ENCODE measurements around the gene THOC1.
"Not testable (repeated sequence)": the region's sequence is repeated elsewhere in the genome, so short reads cannot be mapped to it uniquely, and the experiment has no call there.

THOC1 gene, protein sequence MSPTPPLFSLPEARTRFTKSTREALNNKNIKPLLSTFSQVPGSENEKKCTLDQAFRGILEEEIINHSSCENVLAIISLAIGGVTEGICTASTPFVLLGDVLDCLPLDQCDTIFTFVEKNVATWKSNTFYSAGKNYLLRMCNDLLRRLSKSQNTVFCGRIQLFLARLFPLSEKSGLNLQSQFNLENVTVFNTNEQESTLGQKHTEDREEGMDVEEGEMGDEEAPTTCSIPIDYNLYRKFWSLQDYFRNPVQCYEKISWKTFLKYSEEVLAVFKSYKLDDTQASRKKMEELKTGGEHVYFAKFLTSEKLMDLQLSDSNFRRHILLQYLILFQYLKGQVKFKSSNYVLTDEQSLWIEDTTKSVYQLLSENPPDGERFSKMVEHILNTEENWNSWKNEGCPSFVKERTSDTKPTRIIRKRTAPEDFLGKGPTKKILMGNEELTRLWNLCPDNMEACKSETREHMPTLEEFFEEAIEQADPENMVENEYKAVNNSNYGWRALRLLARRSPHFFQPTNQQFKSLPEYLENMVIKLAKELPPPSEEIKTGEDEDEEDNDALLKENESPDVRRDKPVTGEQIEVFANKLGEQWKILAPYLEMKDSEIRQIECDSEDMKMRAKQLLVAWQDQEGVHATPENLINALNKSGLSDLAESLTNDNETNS

DNA sequence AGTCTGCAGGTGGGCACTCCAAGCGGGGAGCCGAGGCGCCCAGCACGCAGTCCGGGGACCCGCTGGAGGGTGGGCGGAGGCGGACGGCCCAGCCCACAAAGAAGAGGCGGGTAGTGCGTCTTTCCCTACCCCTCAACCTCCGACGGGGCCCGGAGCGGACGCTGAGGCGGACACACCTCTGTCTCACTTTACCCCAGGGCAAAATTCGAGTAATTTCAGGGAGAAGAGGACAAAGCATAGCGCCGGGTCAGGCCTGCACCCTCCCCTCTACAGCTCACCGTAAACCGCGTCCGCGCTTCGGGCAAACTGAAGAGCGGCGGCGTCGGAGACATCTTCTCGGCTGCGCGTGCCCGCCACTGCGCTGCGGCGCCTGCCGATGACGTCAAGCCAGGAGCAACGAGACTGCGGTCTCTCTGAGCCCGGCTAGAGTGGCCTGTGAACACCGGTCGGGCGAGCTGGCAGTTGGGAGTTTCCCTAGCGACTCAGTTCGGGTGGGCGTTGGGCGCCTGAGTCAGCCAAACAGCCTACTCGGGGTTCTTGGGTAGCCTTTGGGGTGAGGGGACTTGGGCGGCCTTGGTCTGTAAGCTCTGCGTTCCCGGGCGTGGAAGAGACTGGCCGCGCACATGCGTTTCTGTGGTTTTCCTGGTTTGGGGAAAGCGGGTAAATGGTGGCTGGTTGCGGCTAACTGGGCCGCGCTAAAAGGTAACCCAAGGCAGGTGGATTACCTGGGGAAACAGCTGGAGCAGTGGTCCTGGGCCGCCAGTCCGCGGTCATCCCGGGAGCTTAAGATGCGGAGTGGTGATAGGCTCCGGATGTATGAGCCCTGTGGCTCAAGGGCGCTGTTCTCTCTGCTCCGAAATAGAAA, at the start of gene THOC1:
TSS of gene THOC1 (minus strand) at position 360 of the 865 bp plus-strand sequence. CDS start at position 332, 28 bp downstream.
- DNase-seq (ENCODE audit: low read depth) = peak; percentile 97

DNA sequence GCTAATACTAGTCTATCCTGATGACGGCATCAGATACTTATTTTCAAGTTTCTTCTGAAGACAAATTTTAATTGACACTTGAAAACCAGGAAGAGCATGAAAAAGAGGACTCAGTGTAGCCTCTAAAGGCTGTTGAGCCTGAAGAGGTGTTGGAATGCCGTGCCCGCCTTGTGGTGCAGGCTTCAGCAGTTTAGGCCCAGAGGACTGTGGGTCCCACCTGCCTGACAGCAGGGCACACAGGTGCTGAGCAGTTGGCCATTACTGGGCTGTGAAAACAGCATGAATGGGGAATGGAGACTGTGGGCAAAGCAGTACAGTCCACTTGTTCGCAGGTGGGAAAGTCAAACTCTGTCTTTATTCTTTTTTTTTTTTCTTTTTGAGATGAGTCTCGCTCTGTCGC, 49.8 kb upstream of the THOC1 start:
- DNase-seq (ENCODE audit: low read depth) = no peak

DNA sequence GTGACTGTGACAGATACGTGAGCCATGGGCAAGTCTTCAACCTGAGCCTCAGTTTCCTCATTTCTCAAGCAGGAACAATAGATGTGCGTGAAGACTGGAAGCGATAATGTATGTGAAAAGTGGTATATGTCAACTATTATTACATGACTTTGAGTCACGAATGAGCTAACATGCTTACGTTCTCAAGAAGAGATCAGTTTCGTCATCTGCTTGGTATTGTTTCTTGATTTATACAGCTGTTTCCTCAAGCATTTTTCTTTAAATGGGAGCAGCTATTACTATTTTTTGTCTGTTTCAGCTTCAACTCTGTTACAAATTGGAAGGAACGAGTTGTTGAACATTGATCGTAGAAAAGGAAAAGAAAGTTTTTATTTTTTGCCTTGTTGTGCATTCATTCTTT, 48.5 kb upstream of the THOC1 start:
- DNase-seq (ENCODE audit: low read depth) = no peak

DNA sequence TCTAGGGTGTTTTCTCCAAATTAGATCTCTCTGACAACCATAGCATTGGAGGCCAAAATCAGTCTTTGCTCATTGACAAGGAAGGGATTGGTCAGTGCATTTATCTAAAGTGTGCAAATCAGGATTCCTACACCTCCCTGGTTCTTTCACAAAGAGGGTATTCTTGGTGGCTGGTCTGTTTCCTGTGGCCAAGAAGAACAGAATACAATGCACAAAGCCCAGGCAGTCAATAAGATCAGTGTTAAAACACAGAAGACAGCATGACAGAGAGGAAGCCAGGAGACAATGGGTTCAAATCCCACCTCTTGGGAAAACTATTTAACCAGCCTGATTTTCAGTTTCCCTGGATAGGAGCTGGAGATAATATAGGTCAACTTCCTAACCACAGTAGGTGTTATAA, 46.1 kb upstream of the THOC1 start:
- no peak for DNase-seq (ENCODE audit: low read depth)

DNA sequence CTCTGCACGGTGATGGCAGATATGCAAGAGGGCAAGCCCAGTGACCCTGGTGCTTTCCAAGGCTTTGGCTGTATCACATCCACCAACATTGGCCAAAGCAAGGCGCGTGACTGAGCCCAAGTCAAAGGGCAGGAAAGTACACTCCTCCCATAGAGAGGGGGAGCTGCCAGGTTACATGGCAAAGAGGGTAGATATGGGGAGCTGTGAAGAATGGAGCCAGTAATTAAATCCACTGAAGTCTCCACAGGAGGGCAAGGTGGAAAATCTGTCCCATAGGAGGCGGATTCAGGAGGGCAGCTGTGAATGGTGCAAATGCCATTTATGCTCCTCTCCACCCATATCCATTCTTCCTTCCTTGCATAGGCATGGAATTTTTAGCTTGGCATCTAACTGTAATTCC, 44.6 kb upstream of the THOC1 start:
- DNase-seq (ENCODE audit: low read depth) = no peak

DNA sequence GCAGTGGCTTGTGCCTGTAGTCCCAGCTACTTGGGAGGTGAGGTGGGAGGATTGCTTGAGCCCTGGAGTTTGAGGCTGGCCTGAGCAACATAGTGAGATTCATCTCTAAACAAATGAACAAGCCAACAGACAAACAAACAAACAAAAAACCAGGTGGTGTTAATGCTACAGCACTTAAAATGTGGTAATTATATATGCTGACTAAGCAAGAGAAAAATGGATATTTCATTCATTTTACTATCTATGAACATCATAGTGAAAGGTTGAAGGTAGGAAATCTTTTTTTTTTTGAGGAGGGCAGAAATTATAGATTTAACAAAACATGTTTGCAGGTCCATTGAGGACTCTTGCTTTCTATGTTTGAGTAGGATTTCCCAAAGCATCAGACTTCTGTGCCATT, 42.2 kb upstream of the THOC1 start:
- no peak for DNase-seq (ENCODE audit: low read depth)

DNA sequence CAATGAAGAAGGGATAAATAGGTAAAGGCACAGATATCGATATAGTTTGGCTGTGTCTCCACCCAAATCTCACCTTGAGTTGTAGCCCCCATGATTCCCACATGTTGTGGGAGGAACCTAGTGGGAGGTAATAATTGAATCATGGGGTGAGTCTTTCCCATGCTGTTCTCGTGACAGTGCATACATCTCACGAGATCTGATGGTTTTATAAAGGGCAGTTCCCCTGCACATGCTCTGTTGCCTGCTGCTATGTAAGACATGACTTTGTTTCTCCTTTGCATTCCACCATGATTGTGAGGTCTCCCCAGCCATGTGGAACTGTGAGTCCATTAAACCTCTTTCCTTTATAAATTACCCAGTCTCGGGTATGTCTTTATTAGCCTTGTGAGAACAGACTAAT, 40.2 kb upstream of the THOC1 start:
- not testable (repeated sequence) for DNase-seq (ENCODE audit: low read depth)

DNA sequence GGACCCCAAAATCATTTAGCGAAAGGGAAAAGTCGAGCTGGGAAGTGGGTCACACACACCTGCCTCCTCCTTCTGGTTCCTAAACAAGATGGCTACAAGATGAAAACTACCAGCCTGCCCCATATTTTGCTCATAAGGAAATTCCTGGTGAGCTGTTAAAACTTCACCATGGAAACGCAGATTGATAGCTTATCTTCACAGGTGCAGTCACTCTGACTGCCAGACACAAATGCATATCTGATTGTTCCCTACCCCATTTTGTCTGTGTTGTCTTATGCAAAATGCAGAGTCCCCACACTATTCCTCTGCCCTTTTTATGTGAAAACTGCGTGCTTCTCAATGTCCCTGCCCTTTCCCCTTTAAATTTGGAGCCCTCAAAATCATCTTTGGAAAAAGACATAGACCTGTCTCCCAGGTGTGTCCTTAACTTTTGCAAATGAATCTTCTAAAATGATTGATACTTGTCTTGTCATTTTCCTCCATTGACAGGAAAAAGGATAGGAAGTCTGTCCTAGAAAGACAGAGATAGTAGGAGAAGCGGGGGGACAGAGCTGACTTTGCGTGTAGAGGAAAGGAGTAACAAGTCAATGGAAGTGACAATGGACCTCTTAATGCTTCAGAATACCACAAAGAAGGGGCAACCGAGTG, 38.9 kb upstream of the THOC1 start:
- no peak for DNase-seq (ENCODE audit: low read depth)

DNA sequence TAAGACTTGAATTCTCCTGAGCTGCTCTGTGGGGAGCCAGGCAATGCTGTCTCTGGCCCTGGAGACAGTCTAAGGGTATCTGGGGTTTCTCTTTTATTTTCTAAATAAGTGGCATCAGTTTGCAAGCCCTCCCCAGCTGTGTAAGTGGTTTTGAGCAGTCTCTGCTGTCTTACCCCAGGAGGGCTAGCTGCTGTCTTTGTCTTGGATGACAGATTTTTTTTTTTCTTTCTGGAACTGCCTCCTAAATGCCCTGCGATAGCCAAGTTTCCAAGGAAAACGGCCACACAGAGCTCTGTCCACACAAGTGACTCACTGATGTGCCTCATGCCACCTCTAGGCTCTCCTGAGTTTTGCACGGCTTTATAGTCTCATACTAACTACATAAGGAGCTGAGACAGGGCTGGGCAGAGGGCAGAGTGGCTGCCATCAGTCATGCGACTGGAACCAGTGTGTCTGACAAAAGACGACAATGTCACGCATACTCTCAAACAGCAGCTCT, 37.2 kb upstream of the THOC1 start:
- no peak for DNase-seq (ENCODE audit: low read depth)

DNA sequence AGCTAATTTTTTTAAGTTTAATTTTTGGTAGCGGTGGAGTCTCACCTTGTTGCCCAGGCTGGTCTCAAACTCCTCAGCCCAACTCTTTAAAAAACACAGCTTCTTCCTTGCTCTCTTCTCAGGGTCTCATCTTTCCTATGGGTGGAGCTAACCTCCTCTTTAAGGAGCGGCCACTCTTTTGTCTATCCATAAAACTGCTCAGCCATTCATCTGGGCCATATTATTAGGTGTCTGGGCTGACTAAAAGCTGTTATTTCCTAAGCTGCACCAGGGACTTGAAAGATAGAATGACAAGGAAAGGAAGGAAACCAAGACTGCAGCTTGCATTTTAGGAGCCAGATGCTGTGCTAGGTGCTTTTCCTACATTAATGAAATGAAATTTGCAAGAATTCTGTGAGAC, 35.8 kb upstream of the THOC1 start:
- DNase-seq (ENCODE audit: low read depth) = no peak

DNA sequence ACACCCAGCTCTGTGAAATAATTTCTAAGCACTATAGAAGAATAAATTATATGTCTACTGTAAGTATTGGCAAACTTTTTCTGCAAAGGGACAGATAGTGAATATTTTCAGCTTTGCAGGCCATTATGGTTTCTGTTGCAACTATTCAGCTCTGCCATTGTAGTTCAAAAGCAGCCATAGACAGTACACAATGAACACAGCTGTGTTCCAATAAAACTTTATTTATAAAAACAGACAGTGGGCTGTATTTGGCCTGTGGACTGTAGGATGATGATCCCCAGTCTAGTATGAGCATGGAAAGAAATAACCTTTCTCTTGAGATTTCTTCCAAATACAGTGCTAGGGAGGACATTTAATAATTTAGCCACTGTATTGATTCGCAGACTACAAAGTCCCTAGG, 35.2 kb upstream of the THOC1 start:
- DNase-seq (ENCODE audit: low read depth) = no peak

DNA sequence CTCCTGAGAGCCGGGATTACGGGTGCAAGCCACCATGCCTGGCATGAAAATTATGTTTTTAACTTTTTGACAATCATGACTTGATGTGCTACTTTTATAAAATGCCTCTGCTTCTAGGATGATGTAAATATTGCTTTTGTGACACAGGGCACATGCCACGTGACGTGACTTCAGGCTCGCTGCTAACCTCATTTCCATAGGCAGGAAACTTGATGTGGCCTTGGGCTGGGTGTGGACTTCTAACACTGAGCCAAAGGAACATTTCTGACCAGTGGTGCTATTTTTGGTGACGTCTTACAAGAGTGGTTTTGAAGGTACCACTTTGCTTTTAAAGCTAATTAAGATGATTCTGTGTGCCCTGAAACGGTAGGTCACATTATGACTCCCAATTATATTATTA, 34.2 kb upstream of the THOC1 start:
- no peak for DNase-seq (ENCODE audit: low read depth)

DNA sequence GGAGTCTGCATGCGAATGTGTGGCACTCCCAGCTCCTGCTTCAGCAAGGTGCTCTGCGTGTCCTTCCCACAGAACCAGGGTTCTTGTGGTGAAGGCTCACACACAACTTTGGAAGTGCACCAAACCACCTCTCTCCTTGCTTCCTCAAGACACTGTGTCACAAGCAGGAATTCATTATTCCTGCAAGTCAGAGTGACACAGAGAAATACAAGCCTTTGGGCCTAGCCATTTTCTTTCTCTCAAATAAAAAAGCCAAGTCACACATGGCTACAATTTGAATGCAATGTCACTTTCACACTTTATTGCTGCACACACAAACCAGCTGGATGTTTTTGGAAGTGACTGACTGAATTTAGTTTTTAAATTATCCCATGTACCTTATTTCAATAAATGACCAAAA, 30.1 kb upstream of the THOC1 start:
- DNase-seq (ENCODE audit: low read depth) = no peak

DNA sequence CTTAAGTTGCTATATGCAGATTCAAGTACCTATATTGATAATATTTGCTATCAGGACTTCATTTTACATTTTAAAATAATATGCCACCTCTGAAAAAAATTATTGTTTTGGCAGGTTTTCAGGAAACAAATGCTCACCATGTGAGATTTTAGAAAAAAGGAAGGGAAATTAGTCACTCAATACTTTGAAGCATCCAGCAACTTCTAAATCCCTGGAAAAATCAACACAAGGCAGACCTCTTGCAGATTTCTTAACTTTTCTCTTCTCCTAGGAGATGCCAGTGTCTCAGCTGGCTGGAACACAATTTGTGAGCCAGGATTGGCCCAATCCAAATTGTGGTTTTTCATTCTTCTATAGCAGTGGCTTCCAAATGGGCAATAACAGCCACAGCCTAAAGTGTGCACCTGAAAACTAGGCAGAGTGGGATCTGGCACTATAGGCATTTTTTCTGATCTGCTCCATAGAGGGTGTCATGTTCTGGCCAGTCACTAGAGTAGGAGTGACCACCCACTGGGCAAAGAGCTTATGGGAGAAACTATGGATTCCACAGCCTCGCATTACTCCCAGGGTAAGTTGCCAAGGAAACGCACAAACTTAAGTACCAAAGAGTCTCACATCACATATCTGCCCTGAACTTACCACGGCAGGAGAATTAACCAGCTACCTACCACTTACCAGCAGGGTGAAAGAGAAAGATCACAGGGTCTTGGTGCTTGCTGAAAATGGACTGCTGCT, 28.1 kb upstream of the THOC1 start:
- DNase-seq (ENCODE audit: low read depth) = no peak

DNA sequence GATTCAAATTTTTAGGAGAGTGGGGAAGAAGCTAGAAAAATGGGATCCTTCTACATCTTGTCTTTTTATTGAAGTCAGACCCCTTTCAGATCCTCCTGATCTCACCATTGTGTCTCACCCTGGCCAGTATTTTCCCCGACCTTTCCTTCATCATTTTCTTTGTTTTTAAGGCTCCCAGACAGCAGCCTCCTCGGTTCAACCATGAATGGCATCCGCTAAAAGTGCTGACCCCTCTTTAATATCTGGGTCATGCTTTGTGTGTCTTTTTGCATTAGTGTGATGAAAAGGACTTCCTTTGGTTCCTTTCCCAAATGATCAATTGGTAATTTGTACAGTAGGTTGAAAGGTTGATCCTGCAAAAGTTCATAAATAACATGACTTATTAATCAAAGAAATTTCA, 26.7 kb upstream of the THOC1 start:
- DNase-seq (ENCODE audit: low read depth) = no peak

DNA sequence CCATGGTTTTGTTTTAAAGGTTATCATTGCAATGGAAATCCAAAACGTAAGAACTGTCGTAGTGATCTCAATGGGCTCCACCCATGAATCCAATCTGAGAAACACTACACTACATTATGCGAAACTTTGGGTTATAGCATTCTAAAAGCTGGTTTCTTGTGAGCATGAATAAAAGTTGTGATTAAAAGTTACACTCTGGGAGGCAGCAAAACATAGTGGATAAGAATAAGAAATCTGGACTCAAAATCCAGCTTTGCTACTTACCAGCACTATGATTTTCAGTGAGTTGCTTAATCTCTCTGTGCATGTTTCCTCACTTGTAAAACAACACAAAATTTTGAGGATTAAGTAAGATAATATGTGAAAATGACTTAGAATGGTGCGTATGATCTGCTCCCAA, 25.7 kb upstream of the THOC1 start:
- no peak for DNase-seq (ENCODE audit: low read depth)

DNA sequence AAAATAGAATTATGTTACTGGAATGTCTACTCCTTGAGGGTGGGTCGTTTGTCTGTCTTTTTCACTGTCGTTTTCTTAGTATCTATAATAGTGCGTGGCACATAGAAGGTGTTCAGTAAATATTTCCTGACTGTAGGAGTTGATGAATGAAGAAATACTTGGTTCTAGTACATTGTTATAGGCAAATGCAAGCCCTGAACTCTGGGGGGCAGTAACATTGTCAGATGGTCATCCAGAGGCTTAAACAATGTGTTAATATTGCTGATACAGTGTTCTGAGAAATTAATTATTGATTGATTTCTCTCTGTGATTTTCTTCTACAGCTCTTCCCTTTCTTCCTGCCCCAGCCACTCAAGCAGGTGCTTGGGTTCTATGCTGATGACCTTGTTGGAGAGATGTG, 24.4 kb upstream of the THOC1 start:
- DNase-seq (ENCODE audit: low read depth) = no peak

DNA sequence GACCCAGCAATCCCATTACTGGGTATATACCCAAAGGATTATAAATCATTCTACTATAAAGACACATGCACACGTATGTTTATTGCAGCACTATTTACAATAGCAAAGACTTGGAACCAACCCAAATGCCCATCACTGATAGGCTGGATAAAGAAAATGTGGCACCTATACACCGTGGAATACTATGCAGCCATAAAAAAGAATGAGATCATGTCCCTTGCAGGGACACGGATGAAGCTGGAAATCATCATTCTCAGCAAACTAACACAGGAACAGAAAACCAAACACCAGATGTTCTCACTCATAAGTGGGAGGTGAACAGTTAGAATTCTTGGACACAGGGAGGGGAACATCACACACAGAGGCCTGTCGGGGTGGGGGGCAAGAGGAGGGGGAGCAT, 22.1 kb upstream of the THOC1 start:
- not testable (repeated sequence) for DNase-seq (ENCODE audit: low read depth)

DNA sequence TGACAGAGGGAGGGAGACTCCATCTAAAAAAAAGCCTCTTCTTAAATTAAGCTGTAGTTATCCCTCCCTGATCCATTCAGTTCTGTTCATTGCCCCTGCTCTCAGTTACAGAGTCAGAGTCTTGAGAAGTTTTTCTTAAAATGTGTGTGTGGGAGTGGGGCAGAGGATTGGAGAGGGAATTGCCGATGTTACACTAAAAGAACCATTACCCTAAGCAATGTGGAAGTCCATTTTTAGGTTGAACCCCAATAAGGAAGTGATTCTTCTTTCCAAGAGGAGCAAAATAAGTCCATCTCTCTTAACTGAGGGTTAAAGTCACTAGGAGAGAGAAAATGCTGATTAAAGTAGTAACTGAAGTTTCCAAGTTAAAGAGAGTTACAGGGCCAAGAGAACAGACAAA, 21.2 kb upstream of the THOC1 start:
- no peak for DNase-seq (ENCODE audit: low read depth)

DNA sequence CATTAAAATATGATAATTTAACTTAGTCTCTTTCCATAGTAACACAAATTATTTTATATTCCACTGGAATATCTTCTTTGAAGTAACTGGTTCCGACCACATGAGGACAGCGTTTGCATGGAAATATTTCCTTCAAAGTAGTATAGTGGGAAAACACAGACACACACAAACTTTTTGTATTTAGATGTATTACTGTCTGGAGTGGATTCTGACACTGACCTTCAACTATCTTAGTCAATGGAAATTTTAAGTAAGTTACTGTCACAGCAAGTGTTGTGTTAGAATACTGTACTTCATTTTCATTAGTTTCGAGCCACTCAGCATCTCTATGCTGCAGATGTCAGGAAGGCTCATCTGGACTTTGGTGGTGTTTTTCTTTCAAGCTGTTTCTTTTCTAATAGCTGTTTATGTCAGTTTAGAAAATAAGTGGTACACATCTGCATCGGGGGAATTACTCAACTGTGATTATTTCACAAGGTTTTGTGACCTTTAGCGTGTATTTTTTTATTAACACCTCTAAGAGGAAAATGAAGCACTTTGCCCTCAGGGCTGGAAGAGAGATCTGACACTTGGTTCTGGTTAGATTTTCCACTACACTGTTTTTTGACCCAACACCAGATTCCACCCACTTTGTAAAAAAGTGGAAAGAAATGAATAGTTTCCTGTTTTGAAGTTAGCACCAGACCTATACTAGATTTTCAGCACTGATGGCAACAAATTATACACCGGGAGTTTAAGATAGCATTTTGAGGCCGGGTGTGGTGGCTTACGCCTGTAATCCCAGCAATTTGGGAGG, 18.9 kb upstream of the THOC1 start:
- no peak for DNase-seq (ENCODE audit: low read depth)

DNA sequence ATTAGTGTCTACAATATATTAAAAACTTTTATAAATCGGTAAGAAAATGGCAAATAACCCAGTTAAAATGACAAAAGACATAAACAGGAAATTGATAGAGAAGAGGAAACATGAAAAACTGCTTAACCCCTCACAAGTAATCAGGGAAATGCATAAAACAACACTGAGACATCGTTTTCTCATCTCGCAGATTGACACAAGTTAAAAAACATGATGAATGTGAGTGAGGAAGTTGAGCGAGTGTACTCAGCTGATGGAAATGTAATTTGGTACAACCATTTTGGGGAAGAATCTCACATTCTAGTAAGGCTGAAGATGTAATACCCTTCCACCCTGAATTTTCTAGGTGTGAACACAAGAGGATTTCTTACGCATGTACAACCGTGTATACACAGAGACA, 18.0 kb upstream of the THOC1 start:
- no peak for DNase-seq (ENCODE audit: low read depth)
